ENCODE results near the gene SLC34A2.
"Not testable (repeated sequence)": the region's sequence is repeated elsewhere in the genome, so short reads cannot be mapped to it uniquely, and the experiment has no call there.

DNA sequence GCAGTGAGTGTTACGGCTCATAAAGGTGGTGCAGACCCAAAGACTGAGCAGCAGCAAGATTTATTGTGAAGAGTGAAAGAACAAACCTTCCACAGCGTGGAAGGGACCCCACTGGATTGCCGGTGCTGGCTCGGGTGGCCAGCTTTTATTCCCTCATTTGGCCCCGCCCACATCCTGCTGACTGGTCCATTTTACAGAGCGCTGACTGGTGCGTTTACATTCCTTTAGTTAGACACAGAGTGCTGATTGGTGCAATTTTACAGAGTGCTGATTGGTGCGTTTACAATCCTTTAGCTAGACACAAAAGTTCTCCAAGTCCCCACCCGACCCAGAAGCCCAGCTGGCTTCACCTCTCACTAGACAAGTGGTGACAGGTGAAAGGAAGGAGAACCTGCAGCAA, 42.0 kb upstream of the SLC34A2 start:
- TF ChIP-seq, protein P1, sequence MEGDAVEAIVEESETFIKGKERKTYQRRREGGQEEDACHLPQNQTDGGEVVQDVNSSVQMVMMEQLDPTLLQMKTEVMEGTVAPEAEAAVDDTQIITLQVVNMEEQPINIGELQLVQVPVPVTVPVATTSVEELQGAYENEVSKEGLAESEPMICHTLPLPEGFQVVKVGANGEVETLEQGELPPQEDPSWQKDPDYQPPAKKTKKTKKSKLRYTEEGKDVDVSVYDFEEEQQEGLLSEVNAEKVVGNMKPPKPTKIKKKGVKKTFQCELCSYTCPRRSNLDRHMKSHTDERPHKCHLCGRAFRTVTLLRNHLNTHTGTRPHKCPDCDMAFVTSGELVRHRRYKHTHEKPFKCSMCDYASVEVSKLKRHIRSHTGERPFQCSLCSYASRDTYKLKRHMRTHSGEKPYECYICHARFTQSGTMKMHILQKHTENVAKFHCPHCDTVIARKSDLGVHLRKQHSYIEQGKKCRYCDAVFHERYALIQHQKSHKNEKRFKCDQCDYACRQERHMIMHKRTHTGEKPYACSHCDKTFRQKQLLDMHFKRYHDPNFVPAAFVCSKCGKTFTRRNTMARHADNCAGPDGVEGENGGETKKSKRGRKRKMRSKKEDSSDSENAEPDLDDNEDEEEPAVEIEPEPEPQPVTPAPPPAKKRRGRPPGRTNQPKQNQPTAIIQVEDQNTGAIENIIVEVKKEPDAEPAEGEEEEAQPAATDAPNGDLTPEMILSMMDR (conservative IDR thresholded peaks at IDR 0.05; ENCODE audit: low read length): not testable (repeated sequence)
- TF ChIP-seq EZH2phosphoT487 (IDR thresholded peaks at IDR 0.05; ENCODE audit: borderline replicate concordance): not testable (repeated sequence)

Measured in Loucy (cell line).